C4-2B (cell line): Measurements from ENCODE around the gene HSPB6.

Experiments
- CTCF ChIP-seq: fragments of 450-650 bp; conservative IDR thresholded peaks from 2 replicates; pipeline ENCODE4 v1.5.1; 2017; ENCODE audit warnings: mild to moderate bottlenecking
- ZFX ChIP-seq: fragments of 450-650 bp; IDR thresholded peaks from 2 replicates; pipeline ENCODE4 v1.6.1; 2017

DNA sequence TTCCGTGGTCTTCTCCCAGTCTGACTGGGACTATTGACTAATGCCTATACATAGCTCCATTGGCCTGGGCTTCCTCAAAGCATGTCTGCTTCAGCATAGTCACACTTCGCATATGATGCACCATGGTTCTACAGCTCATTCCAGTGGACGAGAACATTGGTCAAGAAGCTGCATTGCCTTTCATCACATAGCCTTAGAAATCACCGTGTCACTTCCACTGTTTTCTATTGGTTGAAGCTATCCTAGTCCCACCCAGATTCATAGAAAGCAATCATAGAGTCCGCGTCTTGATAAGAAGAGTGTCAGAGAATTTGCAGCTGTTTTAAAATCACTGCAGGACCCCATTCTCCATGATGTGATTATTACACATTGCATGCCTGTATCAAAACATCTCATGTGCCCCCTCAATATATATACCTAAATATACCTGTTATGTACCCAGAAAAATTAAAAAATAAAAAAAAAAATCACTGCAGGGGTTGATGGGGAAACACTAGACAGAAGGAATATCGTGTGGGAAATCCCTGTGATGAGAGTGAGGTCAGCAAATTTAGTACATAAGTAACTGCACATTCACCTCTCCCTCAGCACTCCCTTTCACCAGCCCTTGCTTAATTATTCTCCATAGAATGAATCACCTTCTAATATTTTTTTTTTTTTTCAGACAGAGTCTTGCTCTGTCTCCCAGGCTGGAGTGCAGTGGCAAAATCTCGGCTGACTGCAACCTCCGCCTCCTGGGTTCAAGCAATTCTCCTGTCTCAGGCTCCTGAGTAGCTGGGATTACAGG is 16.4 kb upstream of the HSPB6 start:
- TF ChIP-seq CTCF: no peak
- TF ChIP-seq ZFX: no peak
